MCF 10A (cell line): Measurements from ENCODE around the gene APBB2. TPM values are rescaled to one million over a fixed set of nuclear protein-coding genes. Genes with fewer than 3 reads are reported as not detected.

ENCODE experiments used
- BruUV-seq: library from RNA; stranded (reverse); fragments of 400-500 nt; replicated peaks from 2 replicates; lab custom pipeline; 2021; lab: Mats Ljungman, UMichigan
- CTCF ChIA-PET: fragments of 300-600 bp; sonication (Branson Sonifier 250); formaldehyde crosslinking; extraction: SDS; loops from one replicate; lab custom pipeline; 2021; ENCODE audit warnings: antibody characterized with exemption, inconsistent platforms; lab: Yijun Ruan, JAX
- POLR2A ChIA-PET: fragments of 300-600, 350-650 bp; sonication (Branson Sonifier 250); formaldehyde crosslinking; extraction: SDS; loops from one replicate; lab custom pipeline; 2020; ENCODE audit warnings: antibody characterized with exemption, inconsistent platforms; lab: Yijun Ruan, JAX
- DNase-seq: peaks from one replicate; pipeline ENCODE4 v3.0.0-alpha.2; 2018; ENCODE audit not compliant: unreplicated experiment
- H3K27ac Mint-ChIP-seq: one replicate; pipeline ENCODE4 v1.8.0; 2022; ENCODE audit warnings: mild to moderate bottlenecking, low read depth, mixed read lengths; ENCODE audit not compliant: unreplicated experiment
- H3K27me3 Mint-ChIP-seq: one replicate; pipeline ENCODE4 v1.8.0; 2022; ENCODE audit warnings: mixed read lengths; ENCODE audit not compliant: insufficient read depth, unreplicated experiment
- H3K36me3 Mint-ChIP-seq: one replicate; pipeline ENCODE4 v1.8.0; 2022; ENCODE audit warnings: mild to moderate bottlenecking, moderate library complexity, mixed read lengths; ENCODE audit not compliant: insufficient read depth, unreplicated experiment
- H3K4me1 Mint-ChIP-seq: one replicate; pipeline ENCODE4 v1.8.0; 2022; ENCODE audit warnings: mixed read lengths; ENCODE audit not compliant: insufficient read depth, unreplicated experiment
- H3K4me3 Mint-ChIP-seq: one replicate; pipeline ENCODE4 v1.8.0; 2022; ENCODE audit warnings: mild to moderate bottlenecking, moderate library complexity, mixed read lengths; ENCODE audit not compliant: unreplicated experiment
- H3K9me3 Mint-ChIP-seq: one replicate; pipeline ENCODE4 v1.8.0; 2022; ENCODE audit warnings: mixed read lengths; ENCODE audit not compliant: unreplicated experiment
- CTCF ChIP-seq: fragments of 200-600 bp; IDR thresholded peaks from one replicate; pipeline ENCODE4 v1.8.0; 2022; ENCODE audit warnings: antibody characterized with exemption, mild to moderate bottlenecking; ENCODE audit not compliant: unreplicated experiment
- intact Hi-C: fragments of 100-400 bp; cut with micrococcal nuclease; formaldehyde crosslinking; loops from 2 replicates; pipeline ENCODE4 v1.14.1; 2022
- total RNA-seq: library from RNA; stranded (reverse); gene quantifications from 2 replicates; pipeline ENCODE4 v1.2.3, GENCODE V29; 2022

The APBB2 gene
- total RNA-seq, 1 experiment from 2014 or later, result 201 TPM

DNA sequence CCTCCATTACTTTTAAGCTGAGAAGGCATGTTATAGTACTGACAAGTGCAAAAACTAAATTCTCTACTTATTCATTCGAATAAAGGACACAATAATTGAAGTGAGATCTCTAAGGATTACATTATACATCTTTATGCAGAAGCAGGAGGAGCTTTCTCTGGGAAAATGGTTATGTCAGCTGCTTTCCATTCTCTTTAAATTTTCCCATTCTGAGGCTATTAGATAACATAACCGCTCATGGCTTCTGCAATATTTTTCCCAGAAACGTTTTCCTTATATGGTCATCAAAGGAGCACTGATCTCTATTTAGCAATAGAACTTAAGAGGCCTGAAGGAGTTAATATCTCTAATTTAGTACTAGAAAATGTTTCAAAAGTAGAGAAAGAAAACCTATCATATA lies 243.0 kb downstream of the APBB2 start:
- no peak for DNase-seq
- peaks cover 23% of the 10 kb centered on the region for H3K4me1 Mint-ChIP-seq
- H3K9me3 Mint-ChIP-seq, result no peaks in the 10 kb centered on the region
- POLR2A ChIA-PET, result interaction anchor here (0.6 to 0.9 kb wide), 3 partner anchors 27 to 398 kb away, joined by 3 to 4 read pairs (median 3); no protein-coding TSS in a partner anchor
- no peak overlapping the region for H3K4me3 Mint-ChIP-seq
- no peak overlapping the region for H3K27ac Mint-ChIP-seq
- H3K27me3 Mint-ChIP-seq, result no peaks in the 10 kb centered on the region
- CTCF ChIA-PET, result interaction anchor here (0.7 to 1.0 kb wide), 2 partner anchors 8 to 243 kb away, joined by 4 to 5 read pairs; partner anchors contain the start of gene APBB2
- intact Hi-C loops, result no loop called here
- BruUV-seq, result no TSS peak
- TF ChIP-seq CTCF, result no peak
- peaks cover 42% of the 10 kb centered on the region for H3K36me3 Mint-ChIP-seq

- Mint-ChIP-seq H3K9me3 (no peaks in the 10 kb centered on the region), H3K27me3 (no peaks in the 10 kb centered on the region), H3K4me3 (no peak overlapping the region), H3K4me1 (peaks cover 9% of the 10 kb centered on the region), H3K36me3 (peaks cover 28% of the 10 kb centered on the region), H3K27ac (no peak overlapping the region)
- BruUV-seq, result no TSS peak
- intact Hi-C loops, result no loop called here
- TF ChIP-seq CTCF, result no peak
- ChIA-PET CTCF (interaction anchor here (0.7 to 3.7 kb wide), 3 partner anchors 38 to 243 kb away, joined by 3 to 13 read pairs (median 4); no protein-coding TSS in a partner anchor), POLR2A (interaction anchor here (1.0 kb wide), 1 partner anchor 247 kb away, joined by 4 read pairs; no protein-coding TSS in a partner anchor)
- no peak for DNase-seq
Observed at GRCh38 chr4:40969501-40969900, 244.8 kb downstream of the APBB2 start.

GRCh38 chr4:40967550-40967949 lies 246.8 kb downstream of the APBB2 start:
- Mint-ChIP-seq H3K27me3 (no peaks in the 10 kb centered on the region), H3K9me3 (no peaks in the 10 kb centered on the region), H3K4me1 (peaks cover 9% of the 10 kb centered on the region), H3K4me3 (no peak overlapping the region), H3K27ac (no peak overlapping the region), H3K36me3 (peaks cover 34% of the 10 kb centered on the region)
- ChIA-PET CTCF (interaction anchor here (0.6 to 3.7 kb wide), 4 partner anchors 9 to 694 kb away, joined by 3 to 13 read pairs (median 3); no protein-coding TSS in a partner anchor), POLR2A (interaction anchor here (0.8 kb wide), 1 partner anchor 12 kb away, joined by 3 read pairs; no protein-coding TSS in a partner anchor)
- DNase-seq, result no peak
- no peak for TF ChIP-seq CTCF
- intact Hi-C loops, result no loop called here
- no TSS peak for BruUV-seq

- no peaks in the 10 kb centered on the region for H3K9me3 Mint-ChIP-seq
- POLR2A ChIA-PET, result no interaction called here
- intact Hi-C loops, result no loop called here
- H3K27ac Mint-ChIP-seq, result peak overlapping the region; percentile 23
- H3K27me3 Mint-ChIP-seq, result no peaks in the 10 kb centered on the region
- peaks cover 9% of the 10 kb centered on the region for H3K4me1 Mint-ChIP-seq
- peaks cover 31% of the 10 kb centered on the region for H3K36me3 Mint-ChIP-seq
- CTCF ChIA-PET, result interaction anchor here (0.6 kb wide), 1 partner anchor 249 kb away, joined by 3 read pairs; no protein-coding TSS in a partner anchor
- BruUV-seq, result no TSS peak
- TF ChIP-seq CTCF, result no peak
- no peak overlapping the region for H3K4me3 Mint-ChIP-seq
- no peak for DNase-seq
Observed at GRCh38 chr4:40966091-40966490, 248.3 kb downstream of the APBB2 start.
